Skin epidermis (tissue), 12 donors: ENCODE data around the gene ADGRG3.

Experiments
- H3K27ac ChIP-seq, 21 experiments: fragments of 200-600 bp; sonication (generic) in 11 of 21; one replicate each; pipeline ENCODE4 v1.5.0; 2020; ENCODE audit warnings: mild to moderate bottlenecking in 3 of 21, inconsistent platforms in 2 of 21, moderate library complexity in 2 of 21
- H3K4me3 ChIP-seq, 7 experiments: fragments of 200-600 bp; sonication (generic) in 2 of 7; one replicate each; pipeline ENCODE4 v1.5.0; 2020; ENCODE audit warnings: inconsistent platforms in 2 of 7, mild to moderate bottlenecking in 2 of 7, moderate library complexity in 1 of 7

Gene ADGRG3

DNA sequence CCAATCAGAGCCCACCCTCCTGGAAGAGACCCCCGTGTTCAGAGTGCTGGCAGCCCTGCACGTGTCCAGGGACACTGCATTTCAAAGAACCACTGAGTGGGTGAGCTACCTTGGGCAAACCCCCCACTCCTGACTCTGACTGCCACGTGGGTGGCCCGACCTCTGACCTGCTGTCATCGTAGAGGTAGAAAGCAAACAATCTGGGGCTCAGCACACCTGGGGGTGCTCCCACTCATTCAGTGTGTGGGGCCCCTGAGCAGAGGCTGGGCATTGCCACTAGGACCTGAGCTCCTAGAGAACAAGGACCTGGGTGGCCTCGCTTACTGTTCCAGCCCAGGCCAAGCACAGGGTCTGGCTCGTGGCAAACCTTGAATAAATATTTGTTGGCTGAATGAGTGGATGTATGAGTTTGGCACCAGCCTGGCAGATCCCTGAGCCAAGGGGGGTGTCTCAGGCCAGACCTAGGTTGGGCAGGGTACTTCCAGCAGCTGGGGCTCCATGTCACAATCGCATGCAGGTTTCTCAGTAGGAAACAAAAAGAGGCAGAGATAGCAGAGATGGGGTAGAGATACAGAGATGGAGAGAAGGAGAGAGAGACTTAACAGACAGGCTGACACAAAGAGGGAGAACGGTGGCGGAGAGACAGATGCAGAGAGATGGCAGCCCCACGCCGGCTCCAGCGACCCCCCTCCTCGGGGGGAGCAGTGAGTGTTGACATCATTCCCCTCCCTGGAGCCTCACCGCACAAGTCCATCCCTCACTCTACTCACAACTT, 21.1 kb downstream of the ADGRG3 start:
- Histone ChIP-seq H3K4me3 (no peak overlapping the region), H3K27ac (no peak overlapping the region)

DNA sequence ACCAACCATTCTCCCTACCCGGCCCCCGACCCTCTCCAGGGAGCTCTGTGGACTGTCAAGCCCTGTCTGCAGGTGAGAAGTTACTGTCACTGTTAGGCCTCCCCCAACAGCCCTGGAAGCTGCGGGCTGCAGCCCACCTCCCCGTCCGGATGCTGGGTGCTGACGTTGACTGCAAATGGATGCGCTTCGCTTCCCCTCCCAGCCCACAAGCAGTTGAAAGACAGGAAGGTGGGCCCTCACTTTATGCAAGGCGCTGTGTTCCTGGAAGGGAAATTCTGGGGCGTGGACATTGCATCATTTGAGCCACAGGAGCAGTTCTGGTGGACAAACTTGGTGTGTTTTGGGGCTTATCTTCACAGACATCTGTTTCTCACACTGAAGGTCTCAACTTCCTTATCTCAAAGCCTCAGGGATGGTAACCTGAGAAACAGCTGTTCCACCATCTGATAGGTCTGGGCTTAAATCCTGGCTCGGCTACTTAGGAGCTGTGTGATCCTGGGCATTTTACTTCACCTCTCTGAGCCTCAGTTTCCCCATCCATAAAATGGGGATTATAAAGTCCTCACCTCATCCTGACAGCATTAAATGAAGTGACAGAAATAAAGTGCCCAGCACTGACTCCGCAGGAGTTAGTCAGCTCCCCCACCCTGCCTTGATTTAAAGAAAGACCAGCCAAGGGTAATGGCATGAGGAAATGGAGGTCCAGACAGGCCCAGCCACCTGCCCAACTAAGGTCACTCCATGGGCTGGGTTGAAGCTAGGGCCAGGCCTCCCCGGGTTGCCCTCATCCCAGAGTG, 21.9 kb downstream of the ADGRG3 start:
- no peak overlapping the region for H3K4me3 ChIP-seq
- H3K27ac ChIP-seq, result peak overlapping the region in 2 of 21 experiments; percentile 6 to 47

GRCh38 chr16:57690782-57691471, 22.8 kb downstream of the ADGRG3 start:
- no peak overlapping the region for H3K4me3 ChIP-seq

GRCh38 chr16:57692636-57693035, 24.5 kb downstream of the ADGRG3 start:
- H3K27ac ChIP-seq, result no peak overlapping the region
- H3K4me3 ChIP-seq, result no peak overlapping the region

More at GRCh38 chr16:57690782-57691471, 22.8 kb downstream of the ADGRG3 start:
- peak overlapping the region in 1 of 21 experiments; percentile 7 for H3K27ac ChIP-seq

DNA sequence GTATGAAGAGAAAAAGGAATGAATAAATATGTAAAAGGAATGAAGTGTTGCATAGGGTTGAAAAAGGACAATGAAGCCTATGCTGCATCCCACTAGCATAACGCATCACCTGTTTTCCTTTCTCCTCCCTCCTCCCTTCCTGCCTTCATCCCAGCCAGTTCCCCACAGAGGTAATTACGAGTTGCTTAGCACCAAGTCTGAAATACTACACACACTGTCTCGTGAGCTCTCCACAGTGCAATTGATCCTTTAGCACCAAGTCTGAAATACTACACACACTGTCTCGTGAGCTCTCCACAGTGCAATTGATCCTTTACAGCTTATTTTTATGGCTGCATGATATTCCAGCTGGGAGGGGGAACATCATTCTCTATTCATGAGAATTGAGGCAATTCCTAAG, 25.4 kb downstream of the ADGRG3 start:
- H3K27ac ChIP-seq, result no peak overlapping the region

DNA sequence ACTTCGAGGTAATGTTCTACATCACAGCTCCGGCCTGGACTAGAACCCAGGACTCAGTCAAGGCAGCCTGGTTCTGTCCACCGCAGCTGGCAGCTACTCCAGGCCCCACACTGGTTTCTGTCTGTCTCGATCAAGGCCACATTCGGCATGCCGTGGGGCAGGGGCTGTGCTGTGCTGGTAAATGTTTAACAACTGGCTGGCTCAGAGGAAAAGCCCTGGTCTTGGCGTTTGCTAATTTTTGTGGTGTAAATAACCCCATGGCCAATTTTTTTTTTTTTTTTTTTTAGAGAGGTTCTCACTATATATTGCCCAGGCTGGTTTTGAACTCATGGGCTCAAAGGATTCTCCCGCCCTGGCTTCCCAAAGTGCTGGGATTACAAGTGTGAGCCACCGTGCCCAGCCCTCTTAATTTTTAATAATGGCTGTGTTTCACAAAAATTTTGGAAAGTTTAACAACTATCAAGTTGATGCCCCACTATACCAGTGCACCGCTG, 26.2 kb downstream of the ADGRG3 start:
- no peak overlapping the region for H3K27ac ChIP-seq
- no peak overlapping the region for H3K4me3 ChIP-seq

More for the DNA sequence above, 25.4 kb downstream of the ADGRG3 start:
- no peak overlapping the region for H3K4me3 ChIP-seq

DNA sequence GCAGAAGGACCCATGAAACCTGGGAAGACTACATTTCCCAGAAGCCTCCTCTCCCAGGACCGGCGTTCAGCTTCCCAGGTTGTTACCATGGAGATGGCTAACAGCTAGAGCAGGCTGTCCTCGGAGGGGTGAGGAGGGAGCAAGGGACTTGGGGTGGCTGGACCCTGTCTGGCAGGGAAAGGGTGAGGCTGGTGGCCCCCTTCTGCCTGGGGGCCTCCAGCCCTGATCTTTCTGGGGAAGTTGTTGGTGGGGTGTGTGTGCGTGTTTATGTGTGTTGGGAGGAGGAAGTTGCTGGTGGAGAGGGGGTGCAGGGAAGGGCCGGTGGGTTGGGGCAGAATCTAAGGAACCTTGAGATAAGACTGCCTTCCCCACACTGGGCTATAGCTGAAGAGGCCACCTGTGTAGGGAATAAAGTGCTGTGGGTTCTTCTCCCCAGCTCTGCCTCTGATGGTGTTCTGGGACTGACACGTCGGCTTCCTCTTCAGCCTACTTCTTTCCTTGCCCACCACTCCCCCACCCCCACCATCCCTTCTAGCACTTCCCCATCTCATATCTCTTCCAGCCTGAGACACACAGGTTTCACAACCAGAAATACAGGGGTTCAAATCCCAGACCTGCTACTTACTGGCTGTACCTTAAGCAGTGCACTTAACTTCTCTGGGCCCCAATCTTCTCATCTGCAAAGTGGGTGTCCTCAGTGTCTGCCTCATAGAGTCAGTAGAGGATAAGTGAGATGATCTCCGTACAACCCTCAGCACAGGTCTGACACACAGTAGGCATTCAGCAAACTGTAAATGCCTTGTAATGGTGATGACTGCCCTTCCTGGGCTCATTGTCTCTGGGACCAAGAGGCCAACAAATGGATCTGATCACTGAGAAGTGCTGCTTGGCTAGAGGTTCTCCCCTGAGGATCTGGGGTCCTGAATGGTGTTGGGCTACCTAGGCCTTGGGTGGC, 26.9 kb downstream of the ADGRG3 start, which contains the start of gene DRC7:
TSS of gene DRC7 (plus strand) at position 82 of the 955 bp plus-strand sequence. CDS start 3,144 bp downstream, outside the sequence.
- Histone ChIP-seq H3K4me3 (peak within 1 kb of the TSS in 3 of 7 experiments; percentile 8 to 16 (median 9)), H3K27ac (peak within 1 kb of the TSS in 1 of 21 experiments; percentile 50)

- H3K4me3 ChIP-seq, result no peak overlapping the region
- H3K27ac ChIP-seq, result no peak overlapping the region
These were observed 27.6 kb downstream of the ADGRG3 start for GRCh38 chr16:57695680-57696069.

GRCh38 chr16:57696240-57696639, 28.1 kb downstream of the ADGRG3 start:
- no peak overlapping the region for H3K4me3 ChIP-seq
- H3K27ac ChIP-seq, result no peak overlapping the region

DNA sequence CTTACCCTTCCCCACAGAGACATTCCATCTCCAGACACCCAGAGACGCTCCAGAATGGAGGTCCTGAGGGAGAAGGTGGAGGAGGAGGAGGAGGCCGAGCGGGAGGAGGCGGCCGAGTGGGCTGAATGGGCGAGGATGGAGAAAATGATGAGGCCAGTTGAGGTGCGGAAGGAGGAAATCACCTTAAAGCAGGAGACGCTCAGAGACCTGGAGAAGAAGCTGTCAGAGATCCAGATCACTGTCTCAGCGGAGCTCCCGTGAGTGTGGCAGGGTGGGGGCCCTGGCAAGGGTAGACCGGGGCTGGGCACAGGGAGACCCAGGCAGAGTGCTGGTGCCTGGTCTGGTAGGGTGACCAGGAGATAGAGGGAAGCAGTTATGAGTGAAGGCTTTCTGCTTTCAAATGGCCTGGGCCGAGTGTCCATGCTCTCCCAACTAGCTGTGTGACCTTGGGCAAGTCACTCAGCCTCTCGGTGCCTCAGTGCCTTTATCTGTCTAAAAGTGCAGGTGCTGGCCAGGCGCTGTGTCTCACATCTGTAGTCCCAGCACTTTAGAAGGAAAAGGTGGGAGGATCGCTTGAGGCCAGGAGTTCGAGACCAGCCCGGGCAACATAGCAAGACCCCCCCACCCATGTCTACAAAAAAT, 29.9 kb downstream of the ADGRG3 start:
- H3K4me3 ChIP-seq, result no peak overlapping the region
- no peak overlapping the region for H3K27ac ChIP-seq

DNA sequence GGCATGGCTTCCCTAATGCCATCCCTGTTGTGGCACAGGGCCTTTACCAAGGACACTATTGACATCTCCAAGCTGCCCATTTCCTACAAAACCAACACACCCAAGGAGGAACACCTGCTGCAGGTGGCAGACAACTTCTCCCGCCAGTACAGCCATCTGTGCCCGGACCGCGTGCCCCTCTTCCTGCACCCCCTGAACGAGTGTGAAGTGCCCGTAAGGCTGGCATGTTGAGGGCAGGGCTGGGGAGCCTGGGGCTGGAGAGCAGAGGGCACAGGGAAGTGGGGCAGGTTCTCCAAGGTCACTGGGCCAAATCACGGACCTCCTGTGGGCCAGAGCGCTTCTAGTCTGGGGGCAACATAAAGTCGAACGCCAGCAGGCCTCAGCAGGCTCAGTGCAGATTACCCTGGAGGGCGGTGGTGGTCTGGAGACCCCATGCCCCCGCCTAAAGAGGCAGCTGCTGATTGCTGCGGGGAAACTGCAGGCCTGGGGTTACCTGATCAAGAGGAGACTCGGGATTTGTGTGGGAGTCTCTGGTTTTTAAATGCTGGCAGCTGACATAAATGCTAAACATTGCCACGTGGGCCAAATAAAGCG, 30.8 kb downstream of the ADGRG3 start:
- no peak overlapping the region for H3K4me3 ChIP-seq
- H3K27ac ChIP-seq, result no peak overlapping the region

GRCh38 chr16:57699481-57699880, 31.4 kb downstream of the ADGRG3 start:
- Histone ChIP-seq H3K27ac (no peak overlapping the region), H3K4me3 (no peak overlapping the region)

- Histone ChIP-seq H3K4me3 (no peak overlapping the region), H3K27ac (no peak overlapping the region)
These were observed 31.8 kb downstream of the ADGRG3 start for GRCh38 chr16:57699899-57700298.

DNA sequence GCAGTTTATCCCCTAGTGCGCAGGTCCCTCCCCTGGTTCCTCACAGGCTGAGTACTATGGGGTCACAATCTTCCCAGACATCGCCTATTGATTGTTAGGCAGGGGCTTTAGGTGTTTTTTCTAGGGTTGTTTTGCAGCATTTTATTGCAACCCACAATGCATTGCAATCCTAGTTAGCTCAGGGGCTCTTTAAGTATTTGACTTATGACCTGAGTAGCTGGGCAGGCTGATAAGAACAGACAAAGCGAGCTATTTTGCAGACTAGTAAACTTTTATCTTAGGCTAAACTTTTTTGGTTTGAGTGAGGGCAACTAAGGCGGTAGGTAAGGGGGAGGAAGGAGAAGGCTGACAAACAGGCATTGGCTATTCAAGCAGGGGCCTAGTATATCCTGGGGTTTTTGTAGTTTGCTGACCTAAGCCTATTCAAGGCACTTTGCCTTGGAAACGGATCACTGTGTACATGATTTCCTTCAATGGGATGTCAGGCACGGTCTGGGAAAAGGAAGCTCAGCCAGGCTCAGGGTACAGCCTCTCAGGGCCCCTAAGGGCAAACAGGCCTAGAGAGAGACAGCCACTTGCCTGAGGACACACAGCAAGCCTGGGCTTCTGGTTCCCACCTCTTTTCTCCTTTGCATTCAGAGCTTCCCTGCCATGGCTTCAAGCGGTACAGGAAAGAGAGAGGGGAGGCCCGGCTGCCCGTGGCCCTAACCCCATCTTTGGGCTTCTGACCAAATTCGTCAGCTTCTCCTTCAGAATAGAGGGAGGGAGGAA, 32.9 kb downstream of the ADGRG3 start:
- Histone ChIP-seq H3K27ac (no peak overlapping the region), H3K4me3 (no peak overlapping the region)

- H3K4me3 ChIP-seq, result no peak overlapping the region
- H3K27ac ChIP-seq, result no peak overlapping the region
These were observed 33.8 kb downstream of the ADGRG3 start for GRCh38 chr16:57701759-57702371.

- Histone ChIP-seq H3K4me3 (no peak overlapping the region), H3K27ac (no peak overlapping the region)
These were observed 35.4 kb downstream of the ADGRG3 start for GRCh38 chr16:57703416-57704010.
